HG03103 (cell line): ENCODE results near the gene ACSS3.
"Not testable (repeated sequence)": the region's sequence is repeated elsewhere in the genome, so short reads cannot be mapped to it uniquely, and the experiment has no call there.

ENCODE experiments used
- ATAC-seq: cut with Tn5 transposase; IDR thresholded peaks from one replicate; pipeline ENCODE4 v1.9.1; 2021; ENCODE audit warnings: low read depth; ENCODE audit not compliant: unreplicated experiment

Gene ACSS3

GRCh38 chr12:81166790-81167189 is 88.9 kb downstream of the ACSS3 start:
- ATAC-seq = no peak

- no peak for ATAC-seq
These were observed 89.8 kb downstream of the ACSS3 start for GRCh38 chr12:81167694-81168093.

GRCh38 chr12:81168445-81168844 is 90.6 kb downstream of the ACSS3 start:
- ATAC-seq = no peak

- no peak for ATAC-seq
These were observed 92.2 kb downstream of the ACSS3 start for GRCh38 chr12:81170072-81170471.

- ATAC-seq = no peak
These were observed 95.0 kb downstream of the ACSS3 start for GRCh38 chr12:81172851-81173250.

GRCh38 chr12:81174664-81175063 is 96.8 kb downstream of the ACSS3 start:
- ATAC-seq = no peak

- ATAC-seq = no peak
These were observed 98.9 kb downstream of the ACSS3 start for GRCh38 chr12:81176796-81177195.

- no peak for ATAC-seq
These were observed 103.8 kb downstream of the ACSS3 start for GRCh38 chr12:81181691-81182090.

- no peak for ATAC-seq
These were observed 109.8 kb downstream of the ACSS3 start for GRCh38 chr12:81187686-81188085.

GRCh38 chr12:81196595-81196994 is 118.7 kb downstream of the ACSS3 start:
- no peak for ATAC-seq

- not testable (repeated sequence) for ATAC-seq
These were observed 122.7 kb downstream of the ACSS3 start for GRCh38 chr12:81200561-81200960.

GRCh38 chr12:81203671-81204204 is 125.9 kb downstream of the ACSS3 start:
- no peak for ATAC-seq

GRCh38 chr12:81205416-81205815 is 127.5 kb downstream of the ACSS3 start:
- no peak for ATAC-seq

GRCh38 chr12:81206429-81206828 is 128.6 kb downstream of the ACSS3 start:
- no peak for ATAC-seq

GRCh38 chr12:81207173-81207572 is 129.3 kb downstream of the ACSS3 start:
- ATAC-seq = no peak

- no peak for ATAC-seq
These were observed 129.8 kb downstream of the ACSS3 start for GRCh38 chr12:81207664-81208063.

GRCh38 chr12:81208187-81208911 is 130.5 kb downstream of the ACSS3 start:
- no peak for ATAC-seq

GRCh38 chr12:81209012-81209411 is 131.1 kb downstream of the ACSS3 start:
- no peak for ATAC-seq

GRCh38 chr12:81209772-81210225 is 131.9 kb downstream of the ACSS3 start:
- not testable (repeated sequence) for ATAC-seq

GRCh38 chr12:81211306-81211705 is 133.4 kb downstream of the ACSS3 start:
- ATAC-seq = no peak

- no peak for ATAC-seq
These were observed 135.3 kb downstream of the ACSS3 start for GRCh38 chr12:81212996-81213696.

GRCh38 chr12:81216739-81217138 is 138.9 kb downstream of the ACSS3 start:
- no peak for ATAC-seq
